Smooth muscle cell (in vitro differentiated cells): ENCODE results near the gene NKAPL. TPM values are rescaled to one million over a fixed set of nuclear protein-coding genes. Genes with fewer than 3 reads are reported as not detected.

Source experiments
- DNase-seq: peaks from one replicate; lab custom pipeline; 2025; ENCODE audit not compliant: unreplicated experiment; lab: John Stamatoyannopoulos, UW
- H2AFZ ChIP-seq: fragments of 200-600 bp; sonication (generic); 2 replicates; pipeline ENCODE4 v1.6.0; 2016; ENCODE audit warnings: antibody characterized with exemption, low read depth, mild to moderate bottlenecking
- H3F3A ChIP-seq: fragments of 200-600 bp; sonication (generic); 2 replicates; pipeline ENCODE4 v1.6.0; 2017; ENCODE audit warnings: antibody characterized with exemption, low read depth
- H3K27ac ChIP-seq: fragments of 200-600 bp; sonication (generic); 2 replicates; pipeline ENCODE4 v1.5.1; 2016; ENCODE audit warnings: low read depth, mild to moderate bottlenecking
- H3K27me3 ChIP-seq: fragments of 200-600 bp; sonication (generic); 2 replicates; pipeline ENCODE4 v1.6.1; 2016; ENCODE audit warnings: low read depth, mild to moderate bottlenecking
- H3K36me3 ChIP-seq: fragments of 200-600 bp; sonication (generic); 2 replicates; pipeline ENCODE4 v1.5.1; 2016; ENCODE audit warnings: low read depth
- H3K4me1 ChIP-seq: fragments of 200-600 bp; sonication (generic); 2 replicates; pipeline ENCODE4 v1.5.1; 2016; ENCODE audit warnings: low read depth
- H3K4me2 ChIP-seq: fragments of 200-600 bp; sonication (generic); 2 replicates; pipeline ENCODE4 v1.6.0; 2016; ENCODE audit warnings: mild to moderate bottlenecking
- H3K4me3 ChIP-seq: fragments of 200-600 bp; sonication (generic); 2 replicates; pipeline ENCODE4 v1.5.1; 2016; ENCODE audit warnings: mild to moderate bottlenecking
- H3K79me2 ChIP-seq: fragments of 200-600 bp; sonication (generic); 2 replicates; pipeline ENCODE4 v1.6.0; 2016; ENCODE audit warnings: low read depth, mild to moderate bottlenecking
- H3K9ac ChIP-seq: fragments of 200-600 bp; sonication (generic); 2 replicates; pipeline ENCODE4 v1.6.0; 2016; ENCODE audit warnings: low read depth
- H3K9me3 ChIP-seq: fragments of 200-600 bp; sonication (generic); replicated peaks from 2 replicates; pipeline ENCODE4 v1.5.1; 2016; ENCODE audit warnings: low read depth
- H4K20me1 ChIP-seq: fragments of 200-600 bp; sonication (generic); 2 replicates; pipeline ENCODE4 v1.6.0; 2016; ENCODE audit warnings: low read depth
- WGBS: methylation state at CpG from one replicate; pipeline ENCODE4 v1.1.7; 2016; ENCODE audit warnings: low lambda C conversion rate; 5-methylcytosine and 5-hydroxymethylcytosine counted together
- polyA plus RNA-seq: library from polyadenylated mRNA; unstranded; fragments of >200 nt; fragmentation: Nextera tagmentation; extraction: Ambion mirVana; gene quantifications from 2 replicates; pipeline ENCODE4 v1.2.1, GENCODE V29; 2016
- total RNA-seq: library from RNA; depleted of rRNA; stranded (reverse); fragments of >200 nt; gene quantifications from 2 replicates; pipeline ENCODE4 v1.2.3, GENCODE V29; 2014
- TF ChIP-seq, protein P1 (sequence below): fragments of 200-600 bp; sonication (generic); IDR thresholded peaks from 2 replicates; pipeline ENCODE4 v1.5.1; 2017; ENCODE audit warnings: borderline replicate concordance, mild to moderate bottlenecking, antibody characterized with exemption; ENCODE audit not compliant: insufficient read depth, poor library complexity, severe bottlenecking

NKAPL gene
- total and polyA plus RNA-seq, 2 experiments from 2014 or later, result 0.18 TPM; not detected in 1

DNA sequence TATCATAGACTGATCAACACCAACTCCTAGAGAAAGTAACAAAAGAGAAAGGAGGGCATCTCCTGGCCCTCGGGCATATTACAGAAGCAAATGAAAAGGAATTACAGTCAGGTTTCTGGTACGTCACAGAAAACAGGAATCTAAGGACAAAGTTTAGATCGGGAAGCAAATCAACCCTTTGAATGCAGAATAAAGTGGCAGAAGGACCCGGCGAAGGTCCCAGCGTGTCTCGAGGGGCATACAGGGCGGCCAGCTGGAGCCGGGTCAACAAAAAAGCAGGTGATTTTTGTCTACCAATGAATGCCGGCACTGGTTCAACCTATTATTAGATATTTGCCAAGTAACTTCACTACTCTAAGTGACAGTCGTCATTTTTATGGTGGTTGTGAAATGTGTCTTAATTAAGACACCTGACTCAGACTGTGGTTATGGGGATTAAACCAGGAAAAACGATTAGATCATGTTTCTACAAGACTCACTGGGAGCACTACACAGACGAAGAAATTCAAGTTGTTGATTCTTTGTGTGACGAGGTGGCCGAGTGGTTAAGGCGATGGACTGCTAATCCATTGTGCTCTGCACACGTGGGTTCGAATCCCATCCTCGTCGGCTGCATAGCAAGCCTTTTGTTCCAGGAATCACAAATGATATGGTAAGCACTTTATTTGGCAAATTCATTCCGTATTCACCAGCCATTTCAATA is 46.4 kb upstream of the NKAPL start:
- 2% methylated on average over 21 of the region's 21 CpGs for WGBS
- no peak for DNase-seq
- Histone ChIP-seq H3K4me3 (peak overlapping the region; percentile 49), H3K27ac (no peak overlapping the region), H3K79me2 (no peaks in the 10 kb centered on the region), H3K9me3 (no peaks in the 10 kb centered on the region), H3K36me3 (no peaks in the 10 kb centered on the region), H3K4me2 (peak overlapping the region; percentile 82), H3F3A (no peaks in the 10 kb centered on the region), H3K9ac (no peak overlapping the region), H3K4me1 (peaks cover 9% of the 10 kb centered on the region), H2AFZ (peak overlapping the region; percentile 39), H4K20me1 (no peaks in the 10 kb centered on the region), H3K27me3 (peaks cover 85% of the 10 kb centered on the region)
- TF ChIP-seq, protein P1, sequence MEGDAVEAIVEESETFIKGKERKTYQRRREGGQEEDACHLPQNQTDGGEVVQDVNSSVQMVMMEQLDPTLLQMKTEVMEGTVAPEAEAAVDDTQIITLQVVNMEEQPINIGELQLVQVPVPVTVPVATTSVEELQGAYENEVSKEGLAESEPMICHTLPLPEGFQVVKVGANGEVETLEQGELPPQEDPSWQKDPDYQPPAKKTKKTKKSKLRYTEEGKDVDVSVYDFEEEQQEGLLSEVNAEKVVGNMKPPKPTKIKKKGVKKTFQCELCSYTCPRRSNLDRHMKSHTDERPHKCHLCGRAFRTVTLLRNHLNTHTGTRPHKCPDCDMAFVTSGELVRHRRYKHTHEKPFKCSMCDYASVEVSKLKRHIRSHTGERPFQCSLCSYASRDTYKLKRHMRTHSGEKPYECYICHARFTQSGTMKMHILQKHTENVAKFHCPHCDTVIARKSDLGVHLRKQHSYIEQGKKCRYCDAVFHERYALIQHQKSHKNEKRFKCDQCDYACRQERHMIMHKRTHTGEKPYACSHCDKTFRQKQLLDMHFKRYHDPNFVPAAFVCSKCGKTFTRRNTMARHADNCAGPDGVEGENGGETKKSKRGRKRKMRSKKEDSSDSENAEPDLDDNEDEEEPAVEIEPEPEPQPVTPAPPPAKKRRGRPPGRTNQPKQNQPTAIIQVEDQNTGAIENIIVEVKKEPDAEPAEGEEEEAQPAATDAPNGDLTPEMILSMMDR, result no peak

DNA sequence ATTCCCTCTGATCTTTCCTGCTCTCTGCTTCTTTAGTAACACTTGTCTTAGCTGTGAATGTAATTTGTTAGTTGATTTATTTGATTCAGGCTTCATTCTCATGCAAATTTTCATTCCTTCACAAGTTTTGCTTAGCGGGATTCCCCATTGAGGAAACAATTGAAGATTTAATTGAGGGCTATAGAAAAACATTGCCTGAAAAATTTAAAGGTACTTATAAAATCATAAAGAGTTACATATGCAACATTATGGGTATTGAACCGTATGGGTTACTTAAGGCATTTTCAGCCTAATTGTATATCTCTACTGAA is 45.9 kb upstream of the NKAPL start:
- H3K4me3 ChIP-seq, result peak overlapping the region; percentile 49

DNA sequence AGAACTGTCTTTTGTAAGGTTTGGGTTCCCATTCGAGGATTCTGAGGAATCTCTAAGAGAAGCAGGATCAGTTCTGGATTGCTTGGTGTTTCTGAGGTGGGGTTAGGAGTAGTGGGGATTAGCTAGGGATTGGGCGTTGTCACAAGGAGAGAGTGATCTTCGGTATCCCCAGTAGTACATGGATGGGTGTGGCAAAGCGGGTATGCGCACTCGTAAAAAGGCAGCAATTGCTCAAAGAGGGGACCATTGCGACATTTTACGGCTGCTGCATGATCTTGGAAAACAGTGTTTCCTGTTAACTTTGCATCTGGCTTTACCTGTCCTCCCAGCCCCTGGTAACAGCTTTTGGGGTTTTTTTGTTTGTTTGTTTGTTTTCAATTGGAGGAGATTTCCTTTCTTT is 43.7 kb upstream of the NKAPL start:
- peaks cover 7% of the 10 kb centered on the region for H3K4me1 ChIP-seq
- H3K4me3 ChIP-seq, result no peak overlapping the region
- no peaks in the 10 kb centered on the region for H3K79me2 ChIP-seq
- H2AFZ ChIP-seq, result no peak overlapping the region
- no peaks in the 10 kb centered on the region for H4K20me1 ChIP-seq
- no peak overlapping the region for H3K27ac ChIP-seq
- peaks cover 64% of the 10 kb centered on the region for H3K27me3 ChIP-seq
- 73% methylated on average over 8 of the region's 8 CpGs for WGBS
- no peaks in the 10 kb centered on the region for H3K36me3 ChIP-seq
- no peak overlapping the region for H3K9ac ChIP-seq
- H3K4me2 ChIP-seq, result no peak overlapping the region
- no peaks in the 10 kb centered on the region for H3F3A ChIP-seq
- no peaks in the 10 kb centered on the region for H3K9me3 ChIP-seq
- no peak for DNase-seq
- TF ChIP-seq, protein P1, result no peak

More for the DNA sequence above, 45.9 kb upstream of the NKAPL start:
- WGBS, result 31% methylated on average over 2 of the region's 2 CpGs
- Histone ChIP-seq H3K79me2 (no peaks in the 10 kb centered on the region), H4K20me1 (no peaks in the 10 kb centered on the region), H3F3A (no peaks in the 10 kb centered on the region), H3K9ac (no peak overlapping the region), H3K4me1 (peaks cover 9% of the 10 kb centered on the region), H2AFZ (no peak overlapping the region), H3K4me2 (peak overlapping the region; percentile 82), H3K9me3 (no peaks in the 10 kb centered on the region), H3K27ac (no peak overlapping the region), H3K27me3 (peaks cover 81% of the 10 kb centered on the region), H3K36me3 (no peaks in the 10 kb centered on the region)
- no peak for DNase-seq
- TF ChIP-seq, protein P1, result no peak

DNA sequence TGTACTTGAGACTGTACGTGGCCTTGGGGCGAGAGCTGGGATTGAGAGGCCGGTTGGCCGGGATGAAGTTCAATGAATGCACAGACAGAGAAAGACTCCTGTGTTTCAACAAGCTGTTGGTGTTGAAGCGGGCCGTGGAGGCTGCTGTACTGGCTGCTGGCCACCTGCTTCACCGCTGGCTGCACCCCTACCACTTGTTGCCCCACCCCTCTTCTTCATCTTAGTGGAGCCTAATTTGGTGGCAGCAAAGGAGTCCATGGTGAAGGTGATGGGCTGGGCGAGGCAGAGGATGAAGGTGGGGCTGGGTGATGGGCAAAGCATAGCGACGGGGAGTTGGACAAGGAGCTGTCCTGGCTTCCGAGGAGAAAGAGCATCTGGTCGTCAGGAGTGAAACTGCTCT is 41.2 kb upstream of the NKAPL start:
- no peak overlapping the region for H3K27ac ChIP-seq
- H3K4me2 ChIP-seq, result peak overlapping the region; percentile 97
- H3F3A ChIP-seq, result no peaks in the 10 kb centered on the region
- no peaks in the 10 kb centered on the region for H4K20me1 ChIP-seq
- no peak overlapping the region for H3K9ac ChIP-seq
- no peaks in the 10 kb centered on the region for H3K9me3 ChIP-seq
- no peak overlapping the region for H2AFZ ChIP-seq
- peaks cover 50% of the 10 kb centered on the region for H3K27me3 ChIP-seq
- whole genome bisulfite sequencing, result 95% methylated on average over 11 of the region's 12 CpGs
- no peak for DNase-seq
- H3K36me3 ChIP-seq, result no peaks in the 10 kb centered on the region
- TF ChIP-seq, protein P1, result no peak
- peak overlapping the region; percentile 80 for H3K4me3 ChIP-seq
- H3K4me1 ChIP-seq, result peaks cover 7% of the 10 kb centered on the region
- H3K79me2 ChIP-seq, result no peaks in the 10 kb centered on the region
